Spleen (tissue), 11 donors: ENCODE measurements around the gene S1PR3. TPM values are rescaled to one million over a fixed set of nuclear protein-coding genes. Genes with fewer than 3 reads are reported as not detected.
A peak's percentile ranks its signal among the peaks of the same experiment; 100 is the strongest.

Experiments
- DNase-seq: peaks from one replicate; pipeline ENCODE4 v3.0.0-alpha.2; 2020
- H3K27ac ChIP-seq, 8 donors: fragments of 200-600 bp; sonication (generic) in 7 of 8; 1 replicate in 4 of 8; 2 replicates in 4 of 8; pipeline versions ENCODE4 v1.5.0 to v1.8.0; 2016 to 2021; ENCODE audit warnings: inconsistent platforms in 4 of 8, mild to moderate bottlenecking in 4 of 8, moderate library complexity in 1 of 8
- H3K27me3 ChIP-seq, 7 donors: fragments of 200-600 bp; sonication (generic) in 6 of 7; replicated peaks in 1 of 7; 1 replicate in 4 of 7; 2 replicates in 3 of 7; pipeline versions ENCODE4 v1.5.0 to v1.8.0; 2016 to 2021; ENCODE audit warnings: inconsistent platforms in 3 of 7, mild to moderate bottlenecking in 1 of 7
- H3K36me3 ChIP-seq, 6 donors: fragments of 200-600 bp; sonication (generic) in 5 of 6; 1 replicate in 4 of 6; 2 replicates in 2 of 6; pipeline versions ENCODE4 v1.5.0 to v1.8.0; 2016 to 2021; ENCODE audit warnings: inconsistent platforms in 2 of 6
- H3K4me1 ChIP-seq, 6 donors: fragments of 200-600 bp; sonication (generic) in 5 of 6; 1 replicate in 3 of 6; 2 replicates in 3 of 6; pipeline versions ENCODE4 v1.5.0 to v1.8.0; 2016 to 2021; ENCODE audit warnings: inconsistent platforms in 3 of 6
- H3K4me3 ChIP-seq, 8 donors: fragments of 200-600 bp; sonication (generic) in 7 of 8; 1 replicate in 4 of 8; 2 replicates in 4 of 8; pipeline versions ENCODE4 v1.5.0 to v1.8.0; 2016 to 2021; ENCODE audit warnings: inconsistent platforms in 4 of 8, mild to moderate bottlenecking in 4 of 8, moderate library complexity in 2 of 8
- H3K9me3 ChIP-seq, 8 donors: fragments of 200-600 bp; sonication (generic) in 7 of 8; 1 replicate in 4 of 8; 2 replicates in 4 of 8; pipeline versions ENCODE4 v1.5.0 to v1.8.0; 2016 to 2021; ENCODE audit warnings: inconsistent platforms in 4 of 8
- POLR2A ChIP-seq, 3 donors: fragments of 450-650 bp; IDR thresholded peaks; one replicate each; pipeline ENCODE4 v1.5.1; 2017; ENCODE audit warnings: antibody characterized with exemption in 3 of 3, mild to moderate bottlenecking in 1 of 3
- POLR2AphosphoS5 ChIP-seq, 3 donors: sonication (generic); formaldehyde crosslinking; IDR thresholded peaks; one replicate each; pipeline ENCODE4 v1.5.1; 2017; ENCODE audit warnings: antibody characterized with exemption in 3 of 3
- WGBS, 5 donors: extraction: QIAGEN DNeasy Blood & Tissue Kit in 3 of 5; methylation state at CpG; one replicate each; pipeline versions ENCODE4 v1.1.5 to v1.1.7; 2013 to 2018; 5-methylcytosine and 5-hydroxymethylcytosine counted together
- intact Hi-C: fragments of 100-400 bp; cut with DNase I; formaldehyde crosslinking; loops from one replicate; pipeline ENCODE4 v1.15.0; 2023; ENCODE audit warnings: low total_unique reads
- polyA plus RNA-seq, 3 donors: library from polyadenylated mRNA; stranded (reverse); fragments of 200-250 nt; gene quantifications; one replicate each; pipeline ENCODE4 v1.2.1, GENCODE V29; 2013
- total RNA-seq, 7 donors: library from RNA; depleted of rRNA in 3 of 7; stranded (reverse); fragments of >200 nt in 3 of 7; fragmentation: NEBNext Ultra II Directional in 4 of 7; extraction: Animal tissue kit (Norgen Biotek cat#: 25700) in 4 of 7; gene quantifications; one replicate each; pipeline versions ENCODE4 v1.1.0 to v1.2.1, GENCODE V29; 2016 to 2021
- TF ChIP-seq, protein P1 (sequence below), 11 experiments: fragments of 200-600 bp in 7 of 11; fragments of 450-650 bp in 4 of 11; sonication (generic) in 4 of 11; IDR thresholded peaks in 8 of 11; conservative IDR thresholded peaks in 3 of 11; 1 replicate in 7 of 11; 2 replicates in 4 of 11; pipeline versions ENCODE4 v1.4.0 to v1.8.0; 2016 to 2021; ENCODE audit warnings: antibody characterized with exemption in 11 of 11, inconsistent platforms in 4 of 11, mild to moderate bottlenecking in 1 of 11
- donor health status: healthy with polysubstance abuse.
- donor health status: DM: no; HTN: no; CAD: no; lungs with moderate emphysema.
- donor health status: DM: no; HTN: no; CAD: no.
- donor health status: Bipolar disorder and iron deficiency.
- donor health status: healthy.
- donor health status: DM: no; HTN: no; CAD: no.
- donor health status: DM: yes; HTN: yes; CAD: no.

Gene S1PR3
- total and polyA plus RNA-seq, 10 donors: 6.4 to 50.9 (median 34.3) TPM

DNA sequence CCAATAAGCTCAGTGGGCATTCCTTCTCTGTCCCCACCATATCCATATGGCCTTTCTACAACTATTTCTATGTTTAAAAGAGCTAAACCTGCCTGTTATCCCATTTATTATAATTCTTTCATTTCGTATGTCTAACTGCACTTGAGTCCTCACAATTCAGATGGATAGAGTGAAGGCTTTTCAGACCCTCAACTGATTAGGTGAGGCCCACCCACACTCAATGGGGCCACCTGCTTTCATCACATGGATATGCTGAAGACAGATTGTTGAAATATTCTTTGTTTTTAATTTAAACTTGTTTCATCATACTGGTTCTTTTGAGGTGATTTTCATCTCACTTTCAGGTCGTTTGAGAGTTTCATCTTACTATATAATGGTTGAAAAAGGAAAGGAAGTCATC is 5.7 kb upstream of the S1PR3 start:
- intact Hi-C loops: loop anchor here (10.0 kb wide), 1 partner anchor 101 kb away; no protein-coding TSS in a partner anchor
- no peaks in the 10 kb centered on the region for H3K36me3 ChIP-seq
- 63 to 91% (median 77%) methylated on average over 2 of the region's 2 CpGs for WGBS, 5 donors

GRCh38 chr9:88986776-88987175 is 4.5 kb upstream of the S1PR3 start:
- no peak overlapping the region for H3K4me3 ChIP-seq
- H3K36me3 ChIP-seq: no peaks in the 10 kb centered on the region
- no peak for DNase-seq
- TF ChIP-seq, protein P1, sequence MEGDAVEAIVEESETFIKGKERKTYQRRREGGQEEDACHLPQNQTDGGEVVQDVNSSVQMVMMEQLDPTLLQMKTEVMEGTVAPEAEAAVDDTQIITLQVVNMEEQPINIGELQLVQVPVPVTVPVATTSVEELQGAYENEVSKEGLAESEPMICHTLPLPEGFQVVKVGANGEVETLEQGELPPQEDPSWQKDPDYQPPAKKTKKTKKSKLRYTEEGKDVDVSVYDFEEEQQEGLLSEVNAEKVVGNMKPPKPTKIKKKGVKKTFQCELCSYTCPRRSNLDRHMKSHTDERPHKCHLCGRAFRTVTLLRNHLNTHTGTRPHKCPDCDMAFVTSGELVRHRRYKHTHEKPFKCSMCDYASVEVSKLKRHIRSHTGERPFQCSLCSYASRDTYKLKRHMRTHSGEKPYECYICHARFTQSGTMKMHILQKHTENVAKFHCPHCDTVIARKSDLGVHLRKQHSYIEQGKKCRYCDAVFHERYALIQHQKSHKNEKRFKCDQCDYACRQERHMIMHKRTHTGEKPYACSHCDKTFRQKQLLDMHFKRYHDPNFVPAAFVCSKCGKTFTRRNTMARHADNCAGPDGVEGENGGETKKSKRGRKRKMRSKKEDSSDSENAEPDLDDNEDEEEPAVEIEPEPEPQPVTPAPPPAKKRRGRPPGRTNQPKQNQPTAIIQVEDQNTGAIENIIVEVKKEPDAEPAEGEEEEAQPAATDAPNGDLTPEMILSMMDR (IDR thresholded peaks at IDR 0.05 in 8 of 11, conservative IDR thresholded peaks at IDR 0.05 in 3 of 11): no peak
- TF ChIP-seq POLR2A (IDR thresholded peaks at IDR 0.05) (no peak), POLR2AphosphoS5 (IDR thresholded peaks at IDR 0.05) (no peak)
- H3K4me1 ChIP-seq: peaks cover 9 to 35% (median 22%) of the 10 kb centered on the region in 6 donors
- peaks cover 0 to 5% (median 0%) of the 10 kb centered on the region in 8 donors for H3K9me3 ChIP-seq
- intact Hi-C loops: loop anchor here (10.0 kb wide), 1 partner anchor 102 kb away; no protein-coding TSS in a partner anchor
- H3K27ac ChIP-seq: no peak overlapping the region
- 71 to 87% (median 78%) methylated on average over 3 of the region's 3 CpGs for WGBS, 5 donors
- peaks cover 0 to 35% (median 5%) of the 10 kb centered on the region in 7 donors for H3K27me3 ChIP-seq

More for the DNA sequence above, 5.7 kb upstream of the S1PR3 start:
- Histone ChIP-seq H3K4me1 (peaks cover 4 to 24% (median 16%) of the 10 kb centered on the region in 6 donors), H3K4me3 (no peak overlapping the region), H3K27ac (no peak overlapping the region), H3K9me3 (peaks cover 0 to 13% (median 0%) of the 10 kb centered on the region in 8 donors), H3K27me3 (peaks cover 0 to 24% (median 0%) of the 10 kb centered on the region in 7 donors)
- DNase-seq: no peak
- no peak for TF ChIP-seq POLR2AphosphoS5 (IDR thresholded peaks at IDR 0.05)
- TF ChIP-seq POLR2A (IDR thresholded peaks at IDR 0.05): no peak
- TF ChIP-seq, protein P1 (IDR thresholded peaks at IDR 0.05 in 8 of 11, conservative IDR thresholded peaks at IDR 0.05 in 3 of 11): no peak

- no peak for DNase-seq
- WGBS, 5 donors: 80 to 93% (median 84%) methylated on average over 4 of the region's 4 CpGs
- Histone ChIP-seq H3K4me3 (no peak overlapping the region), H3K4me1 (peaks cover 11 to 44% (median 23%) of the 10 kb centered on the region in 6 donors), H3K27me3 (peaks cover 0 to 44% (median 8%) of the 10 kb centered on the region in 7 donors), H3K36me3 (no peaks in the 10 kb centered on the region), H3K27ac (no peak overlapping the region), H3K9me3 (no peaks in the 10 kb centered on the region)
- no peak for TF ChIP-seq POLR2AphosphoS5 (IDR thresholded peaks at IDR 0.05)
- TF ChIP-seq, protein P1 (IDR thresholded peaks at IDR 0.05 in 8 of 11, conservative IDR thresholded peaks at IDR 0.05 in 3 of 11): no peak
- no peak for TF ChIP-seq POLR2A (IDR thresholded peaks at IDR 0.05)
- intact Hi-C loops: loop anchor here (10.0 kb wide), 1 partner anchor 103 kb away; no protein-coding TSS in a partner anchor
Observed at GRCh38 chr9:88987661-88988060, 3.6 kb upstream of the S1PR3 start.

- 3 to 13% (median 6%) methylated on average over 7 of the region's 7 CpGs for WGBS, 5 donors
- no peak for DNase-seq
- Histone ChIP-seq H3K27me3 (peaks cover 0 to 55% (median 8%) of the 10 kb centered on the region in 7 donors), H3K4me1 (peaks cover 11 to 58% (median 29%) of the 10 kb centered on the region in 6 donors), H3K36me3 (no peaks in the 10 kb centered on the region), H3K27ac (peak overlapping the region in 7 of 8 donors; percentile 54 to 71 (median 63)), H3K9me3 (no peaks in the 10 kb centered on the region), H3K4me3 (peak overlapping the region in 1 of 8 donors; percentile 3)
- intact Hi-C loops: loop anchor here (10.0 kb wide), 1 partner anchor 104 kb away; no protein-coding TSS in a partner anchor
- TF ChIP-seq POLR2AphosphoS5 (IDR thresholded peaks at IDR 0.05) (no peak), POLR2A (IDR thresholded peaks at IDR 0.05) (no peak)
- TF ChIP-seq, protein P1 (IDR thresholded peaks at IDR 0.05 in 8 of 11, conservative IDR thresholded peaks at IDR 0.05 in 3 of 11): no peak
Observed at GRCh38 chr9:88988796-88989641, 2.2 kb upstream of the S1PR3 start.
